ENCODE results near the gene PDE4DIP.
"Not testable (repeated sequence)": the region's sequence is repeated elsewhere in the genome, so short reads cannot be mapped to it uniquely, and the experiment has no call there.

PDE4DIP gene

GRCh38 chr1:148923798-148924197, 79.6 kb downstream of the PDE4DIP start:
- not testable (repeated sequence) for DNase-seq

- DNase-seq: not testable (repeated sequence)
These were observed 83.4 kb downstream of the PDE4DIP start for GRCh38 chr1:148927645-148928044.

- DNase-seq: not testable (repeated sequence)
These were observed 85.0 kb downstream of the PDE4DIP start for GRCh38 chr1:148929253-148929652.

- not testable (repeated sequence) for DNase-seq
These were observed 91.3 kb downstream of the PDE4DIP start for GRCh38 chr1:148935381-148936002.

GRCh38 chr1:148942906-148943305, 98.7 kb downstream of the PDE4DIP start:
- not testable (repeated sequence) for DNase-seq

GRCh38 chr1:148945130-148945529, 100.9 kb downstream of the PDE4DIP start:
- DNase-seq: not testable (repeated sequence)

GRCh38 chr1:148948768-148949167, 104.5 kb downstream of the PDE4DIP start:
- not testable (repeated sequence) for DNase-seq

- peak; percentile 31 for DNase-seq
These were observed 107.4 kb downstream of the PDE4DIP start for GRCh38 chr1:148951336-148952227.

- DNase-seq: not testable (repeated sequence)
These were observed 108.2 kb downstream of the PDE4DIP start for GRCh38 chr1:148952253-148952937.

GRCh38 chr1:148952938-148953616, 108.8 kb downstream of the PDE4DIP start:
- DNase-seq: not testable (repeated sequence)

- DNase-seq: not testable (repeated sequence)
These were observed 109.5 kb downstream of the PDE4DIP start for GRCh38 chr1:148953730-148954129.

GRCh38 chr1:148958343-148958742, 114.1 kb downstream of the PDE4DIP start:
- DNase-seq: not testable (repeated sequence)

- DNase-seq: not testable (repeated sequence)
These were observed 116.2 kb downstream of the PDE4DIP start for GRCh38 chr1:148960212-148961000.

- not testable (repeated sequence) for DNase-seq
These were observed 118.1 kb downstream of the PDE4DIP start for GRCh38 chr1:148962127-148962857.

- not testable (repeated sequence) for DNase-seq
These were observed 121.9 kb downstream of the PDE4DIP start for GRCh38 chr1:148966084-148966483.

GRCh38 chr1:148967580-148967979, 123.4 kb downstream of the PDE4DIP start:
- not testable (repeated sequence) for DNase-seq

- DNase-seq: not testable (repeated sequence)
These were observed 124.5 kb downstream of the PDE4DIP start for GRCh38 chr1:148968682-148969081.

GRCh38 chr1:148969126-148969525, 124.9 kb downstream of the PDE4DIP start:
- not testable (repeated sequence) for DNase-seq

GRCh38 chr1:148975453-148975852, 131.2 kb downstream of the PDE4DIP start:
- not testable (repeated sequence) for DNase-seq

GRCh38 chr1:148975866-148976537, 131.8 kb downstream of the PDE4DIP start:
- not testable (repeated sequence) for DNase-seq

All from NCI-H2029 treated with DMSO at 0.1 percent for 48 hours (cell line).